Activated CD8-positive, alpha-beta T cell treated with anti-CD3 and anti-CD28 coated beads for 36 hours (primary cell): ENCODE measurements around the gene XXYLT1. TPM values are rescaled to one million over a fixed set of nuclear protein-coding genes. Genes with fewer than 3 reads are reported as not detected.

Experiments used
- ATAC-seq: fragments of 200-7000 bp; cut with Tn5 transposase; one replicate; pipeline ENCODE4 v1.10.0; 2021; ENCODE audit warnings: mild to moderate bottlenecking, moderate library complexity
- CTCF ChIA-PET: fragments of 350-600 bp; sonication (Branson Sonifier 250); formaldehyde crosslinking; loops from one replicate; lab custom pipeline; 2021; ENCODE audit warnings: antibody characterized with exemption; lab: Charles Lee
- POLR2A ChIA-PET: fragments of 350-600 bp; sonication (Branson Sonifier 250); formaldehyde crosslinking; loops from one replicate; lab custom pipeline; 2021; ENCODE audit warnings: antibody characterized with exemption; lab: Charles Lee
- DNase-seq: peaks from one replicate; pipeline ENCODE4 v3.0.0-alpha.2; 2020
- H3K27ac Mint-ChIP-seq: one replicate; pipeline ENCODE4 v1.8.0; 2021; ENCODE audit warnings: mild to moderate bottlenecking, mixed read lengths
- H3K27me3 Mint-ChIP-seq: one replicate; pipeline ENCODE4 v1.8.0; 2021; ENCODE audit warnings: mixed read lengths
- H3K36me3 Mint-ChIP-seq: one replicate; pipeline ENCODE4 v1.8.0; 2021; ENCODE audit warnings: low read depth, mixed read lengths
- H3K4me1 Mint-ChIP-seq: one replicate; pipeline ENCODE4 v1.8.0; 2021; ENCODE audit warnings: low read depth, mixed read lengths
- H3K4me3 Mint-ChIP-seq: one replicate; pipeline ENCODE4 v1.8.0; 2021; ENCODE audit warnings: mild to moderate bottlenecking, moderate library complexity, mixed read lengths
- H3K9me3 Mint-ChIP-seq: one replicate; pipeline ENCODE4 v1.8.0; 2021; ENCODE audit warnings: mixed read lengths
- CTCF ChIP-seq: fragments of 200-600 bp; IDR thresholded peaks from one replicate; pipeline ENCODE4 v1.8.0; 2022; ENCODE audit warnings: antibody characterized with exemption, mild to moderate bottlenecking
- intact Hi-C: fragments of 100-400 bp; cut with micrococcal nuclease; formaldehyde crosslinking; loops from one replicate; pipeline ENCODE4 v1.10.0; 2022
- total RNA-seq, 2 experiments: library from RNA; stranded (reverse); gene quantifications; one replicate each; pipeline ENCODE4 v1.2.3, GENCODE V29; 2021

The XXYLT1 gene
- total RNA-seq, 2 experiments from 2014 or later = 8.4 to 9.6 TPM

GRCh38 chr3:195125646-195126045, 145.3 kb downstream of the XXYLT1 start:
- Mint-ChIP-seq H3K4me1 (peaks cover 32% of the 10 kb centered on the region), H3K27me3 (no peaks in the 10 kb centered on the region), H3K36me3 (peaks cover 6% of the 10 kb centered on the region), H3K4me3 (no peak overlapping the region), H3K27ac (no peak overlapping the region), H3K9me3 (no peaks in the 10 kb centered on the region)
- DNase-seq (no peak), ATAC-seq (no peak)
- no peak for TF ChIP-seq CTCF
- CTCF ChIA-PET = interaction anchor here (1.4 to 1.6 kb wide), 2 partner anchors 19 to 443 kb away, joined by 3 to 6 read pairs; no protein-coding TSS in a partner anchor
- POLR2A ChIA-PET = interaction anchor here (0.7 kb wide), 1 partner anchor 19 kb away, joined by 4 read pairs; no protein-coding TSS in a partner anchor
- intact Hi-C loops = loop anchor here (5.0 kb wide), 1 partner anchor 132 kb away; no protein-coding TSS in a partner anchor

- no peaks in the 10 kb centered on the region for H3K27me3 Mint-ChIP-seq
- H3K4me3 Mint-ChIP-seq = no peak overlapping the region
- POLR2A ChIA-PET = interaction anchor here (0.9 kb wide), 1 partner anchor 23 kb away, joined by 3 read pairs; no protein-coding TSS in a partner anchor
- H3K4me1 Mint-ChIP-seq = peaks cover 21% of the 10 kb centered on the region
- DNase-seq = no peak
- no peaks in the 10 kb centered on the region for H3K9me3 Mint-ChIP-seq
- intact Hi-C loops = no loop called here
- CTCF ChIA-PET = interaction anchor here (0.8 to 1.6 kb wide), 3 partner anchors 18 to 442 kb away, joined by 3 to 6 read pairs (median 3); no protein-coding TSS in a partner anchor
- peaks cover 6% of the 10 kb centered on the region for H3K36me3 Mint-ChIP-seq
- TF ChIP-seq CTCF = no peak
- ATAC-seq = no peak
- no peak overlapping the region for H3K27ac Mint-ChIP-seq
Observed at GRCh38 chr3:195124378-195124992, 146.5 kb downstream of the XXYLT1 start.

GRCh38 chr3:195123281-195123691, 147.7 kb downstream of the XXYLT1 start:
- POLR2A ChIA-PET = no interaction called here
- CTCF ChIA-PET = interaction anchor here (1.4 to 1.9 kb wide), 4 partner anchors 12 to 441 kb away, joined by 3 to 9 read pairs (median 3); no protein-coding TSS in a partner anchor
- DNase-seq (no peak), ATAC-seq (no peak)
- TF ChIP-seq CTCF = no peak
- H3K4me3 Mint-ChIP-seq = no peak overlapping the region
- H3K27ac Mint-ChIP-seq = no peak overlapping the region
- H3K27me3 Mint-ChIP-seq = no peaks in the 10 kb centered on the region
- intact Hi-C loops = no loop called here
- H3K36me3 Mint-ChIP-seq = peaks cover 2% of the 10 kb centered on the region
- H3K9me3 Mint-ChIP-seq = no peaks in the 10 kb centered on the region
- peaks cover 11% of the 10 kb centered on the region for H3K4me1 Mint-ChIP-seq

- H3K4me3 Mint-ChIP-seq = no peak overlapping the region
- no peak overlapping the region for H3K27ac Mint-ChIP-seq
- peaks cover 9% of the 10 kb centered on the region for H3K4me1 Mint-ChIP-seq
- ATAC-seq = no peak
- no peak for TF ChIP-seq CTCF
- intact Hi-C loops = no loop called here
- ChIA-PET CTCF (interaction anchor here (1.4 to 1.9 kb wide), 3 partner anchors 16 to 440 kb away, joined by 3 to 9 read pairs (median 3); no protein-coding TSS in a partner anchor), POLR2A (no interaction called here)
- H3K36me3 Mint-ChIP-seq = no peaks in the 10 kb centered on the region
- DNase-seq = no peak
- no peaks in the 10 kb centered on the region for H3K27me3 Mint-ChIP-seq
- H3K9me3 Mint-ChIP-seq = no peaks in the 10 kb centered on the region
Observed at GRCh38 chr3:195122261-195122660, 148.7 kb downstream of the XXYLT1 start.

GRCh38 chr3:195120267-195120601, 150.7 kb downstream of the XXYLT1 start:
- DNase-seq (no peak), ATAC-seq (no peak)
- H3K4me1 Mint-ChIP-seq = peaks cover 7% of the 10 kb centered on the region
- no peak overlapping the region for H3K27ac Mint-ChIP-seq
- no peak overlapping the region for H3K4me3 Mint-ChIP-seq
- H3K36me3 Mint-ChIP-seq = no peaks in the 10 kb centered on the region
- ChIA-PET CTCF (no interaction called here), POLR2A (no interaction called here)
- intact Hi-C loops = no loop called here
- H3K27me3 Mint-ChIP-seq = no peaks in the 10 kb centered on the region
- TF ChIP-seq CTCF = no peak
- H3K9me3 Mint-ChIP-seq = no peaks in the 10 kb centered on the region
